ENCODE data around the gene C16orf46.

C16orf46 gene

DNA sequence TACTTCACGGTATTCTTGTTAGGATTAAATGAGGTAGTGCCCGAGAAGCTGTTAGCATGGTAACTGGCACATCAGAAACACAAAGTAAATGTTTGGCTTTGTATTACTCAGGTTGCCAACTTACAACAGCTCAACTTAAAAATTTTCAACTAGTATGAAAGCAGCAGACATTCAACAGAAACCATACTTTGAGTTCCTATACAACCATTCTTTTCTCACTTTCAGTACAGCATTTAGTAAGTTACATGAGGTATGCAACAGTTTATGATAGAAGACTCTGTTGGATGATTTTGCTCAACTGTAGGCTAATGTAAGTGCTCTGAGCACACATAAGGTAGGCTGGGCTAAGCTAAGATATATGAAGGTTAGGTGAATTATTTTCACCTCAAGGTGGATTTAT is 62.4 kb downstream of the C16orf46 start:
- no peak for DNase-seq (ENCODE audit: low read depth)

- DNase-seq (ENCODE audit: low read depth) = no peak
Measured at GRCh38 chr16:81012974-81013373, 64.1 kb downstream of the C16orf46 start.
